PC-3 (cell line): Measurements from ENCODE around the gene CCDC192. TPM values are rescaled to one million over a fixed set of nuclear protein-coding genes. Genes with fewer than 3 reads are reported as not detected.

Experiments
- ATAC-seq: fragments of 200-7000 bp; cut with Tn5 transposase; 2 replicates; pipeline ENCODE4 v1.9.1; 2020; ENCODE audit warnings: mild to moderate bottlenecking, moderate library complexity
- BruUV-seq: library from RNA; stranded (reverse); fragments of 400-500 nt; replicated peaks from 2 replicates; lab custom pipeline; 2021; lab: Mats Ljungman, UMichigan
- CTCF ChIA-PET: fragments of 300-600 bp; sonication (Branson Sonifier 250); formaldehyde crosslinking; loops from one replicate; lab custom pipeline; 2022; ENCODE audit warnings: antibody characterized with exemption; lab: Charles Lee
- POLR2A ChIA-PET: fragments of 300-600 bp; sonication (Branson Sonifier 250); formaldehyde crosslinking; loops from one replicate; lab custom pipeline; 2022; ENCODE audit warnings: antibody characterized with exemption; ENCODE audit not compliant: unreplicated experiment; lab: Charles Lee
- DNase-seq: peaks from one replicate; pipeline ENCODE4 v3.0.0-alpha.2; 2015
- H2AFZ ChIP-seq: fragments of 300-600 bp; sonication (generic); 2 replicates; pipeline ENCODE4 v1.6.0; 2016; ENCODE audit warnings: antibody characterized with exemption, low read length
- H3F3A ChIP-seq: fragments of 300-600 bp; sonication (generic); one replicate; pipeline ENCODE4 v1.6.0; 2017; ENCODE audit warnings: antibody characterized with exemption, low read length, control low read depth, mild to moderate bottlenecking; ENCODE audit not compliant: unreplicated experiment
- H3K27ac ChIP-seq: fragments of 300-600 bp; sonication (generic); 2 replicates; pipeline ENCODE4 v1.5.1; 2016; ENCODE audit warnings: mild to moderate bottlenecking, low read length
- H3K27me3 ChIP-seq: fragments of 300-600 bp; sonication (generic); 2 replicates; pipeline ENCODE4 v1.6.1; 2016; ENCODE audit warnings: low read length, mixed read lengths
- H3K36me3 ChIP-seq: fragments of 300-600 bp; sonication (generic); 2 replicates; pipeline ENCODE4 v1.6.1; 2016; ENCODE audit warnings: low read depth, mixed run types, low read length, mixed read lengths
- H3K4me1 ChIP-seq: fragments of 300-600 bp; sonication (generic); 2 replicates; pipeline ENCODE4 v1.5.1; 2016; ENCODE audit warnings: low read length; ENCODE audit not compliant: insufficient read depth
- H3K4me2 ChIP-seq: fragments of 300-600 bp; sonication (generic); 2 replicates; pipeline ENCODE4 v1.6.0; 2016; ENCODE audit warnings: low read length
- H3K4me3 ChIP-seq: fragments of 300-600 bp; sonication (generic); 2 replicates; pipeline ENCODE4 v1.5.1; 2016; ENCODE audit warnings: mild to moderate bottlenecking, low read length, mixed read lengths
- H3K79me2 ChIP-seq: fragments of 300-600 bp; sonication (generic); 2 replicates; pipeline ENCODE4 v1.6.1; 2017; ENCODE audit warnings: low read length, mixed read lengths
- H3K9ac ChIP-seq: fragments of 300-600 bp; sonication (generic); 2 replicates; pipeline ENCODE4 v1.6.0; 2016; ENCODE audit warnings: mild to moderate bottlenecking, low read length
- H3K9me2 ChIP-seq: fragments of 300-600 bp; sonication (generic); replicated peaks from 2 replicates; pipeline ENCODE4 v1.6.1; 2016; ENCODE audit warnings: mixed run types, low read length, mixed read lengths
- H3K9me3 ChIP-seq: fragments of 300-600 bp; sonication (generic); 2 replicates; pipeline ENCODE4 v1.6.1; 2016; ENCODE audit warnings: low read length, mixed read lengths
- H4K20me1 ChIP-seq: fragments of 300-600 bp; sonication (generic); 2 replicates; pipeline ENCODE4 v1.6.1; 2016; ENCODE audit warnings: low read length, mixed read lengths
- CTCF ChIP-seq: fragments of 300-600 bp; sonication (generic); conservative IDR thresholded peaks from 2 replicates; pipeline ENCODE4 v1.5.1; 2017; ENCODE audit warnings: antibody characterized with exemption, low read depth, mild to moderate bottlenecking, low read length
- EZH2 ChIP-seq: fragments of 300-600 bp; sonication (generic); IDR thresholded peaks from one replicate; pipeline ENCODE4 v1.6.1; 2017; ENCODE audit warnings: antibody characterized with exemption, mild to moderate bottlenecking, low read length; ENCODE audit not compliant: unreplicated experiment
- EZH2phosphoT487 ChIP-seq: fragments of 300-600 bp; sonication (generic); IDR thresholded peaks from 2 replicates; pipeline ENCODE4 v1.6.1; 2018; ENCODE audit warnings: mild to moderate bottlenecking, antibody characterized with exemption, low read length, borderline replicate concordance
- intact Hi-C: fragments of 100-400 bp; cut with micrococcal nuclease; formaldehyde crosslinking; loops from 2 replicates; pipeline ENCODE4 v1.9.0; 2023
- total RNA-seq: library from RNA; depleted of rRNA; stranded (reverse); fragments of >200 nt; gene quantifications from 2 replicates; pipeline ENCODE4 v1.2.3, GENCODE V29; 2014

Gene CCDC192
- total RNA-seq, 1 experiment from 2014 or later = not detected

- POLR2A ChIA-PET = no interaction called here
- no peaks in the 10 kb centered on the region for H3F3A ChIP-seq
- H3K36me3 ChIP-seq = no peaks in the 10 kb centered on the region
- no peak for DNase-seq
- H3K27ac ChIP-seq = no peak overlapping the region
- no peaks in the 10 kb centered on the region for H3K27me3 ChIP-seq
- CTCF ChIA-PET = no interaction called here
- no peaks in the 10 kb centered on the region for H3K79me2 ChIP-seq
- no peak overlapping the region for H3K4me3 ChIP-seq
- intact Hi-C loops = no loop called here
- H3K4me2 ChIP-seq = no peak overlapping the region
- no peak for TF ChIP-seq EZH2
- TF ChIP-seq CTCF = no peak
- H4K20me1 ChIP-seq = no peaks in the 10 kb centered on the region
- no peaks in the 10 kb centered on the region for H3K9me2 ChIP-seq
- no TSS peak for BruUV-seq
- H3K9me3 ChIP-seq = no peaks in the 10 kb centered on the region
- no peak overlapping the region for H2AFZ ChIP-seq
- peaks cover 30% of the 10 kb centered on the region for H3K4me1 ChIP-seq
- no peak for ATAC-seq
- no peak overlapping the region for H3K9ac ChIP-seq
Measured at GRCh38 chr5:127809533-127809932, 106.3 kb downstream of the CCDC192 start.

GRCh38 chr5:127810017-127810416 lies 106.8 kb downstream of the CCDC192 start:
- no peak overlapping the region for H3K4me3 ChIP-seq
- H3K27me3 ChIP-seq = no peaks in the 10 kb centered on the region
- no peaks in the 10 kb centered on the region for H3K36me3 ChIP-seq
- intact Hi-C loops = no loop called here
- no peaks in the 10 kb centered on the region for H3F3A ChIP-seq
- no peak overlapping the region for H2AFZ ChIP-seq
- CTCF ChIA-PET = no interaction called here
- TF ChIP-seq EZH2 (no peak), EZH2phosphoT487 (no peak), CTCF (no peak)
- BruUV-seq = no TSS peak
- DNase-seq (no peak), ATAC-seq (no peak)
- peaks cover 35% of the 10 kb centered on the region for H3K4me1 ChIP-seq
- H3K9me2 ChIP-seq = no peaks in the 10 kb centered on the region
- no peak overlapping the region for H3K27ac ChIP-seq
- H3K4me2 ChIP-seq = no peak overlapping the region
- no peaks in the 10 kb centered on the region for H3K9me3 ChIP-seq
- H3K9ac ChIP-seq = no peak overlapping the region
- no peaks in the 10 kb centered on the region for H4K20me1 ChIP-seq
- POLR2A ChIA-PET = no interaction called here
- no peaks in the 10 kb centered on the region for H3K79me2 ChIP-seq

- Histone ChIP-seq H3K4me2 (no peak overlapping the region), H3K4me1 (peaks cover 36% of the 10 kb centered on the region), H3K27ac (no peak overlapping the region), H3K36me3 (no peaks in the 10 kb centered on the region), H3K79me2 (no peaks in the 10 kb centered on the region), H3K4me3 (no peak overlapping the region), H3K9me2 (no peaks in the 10 kb centered on the region), H3K27me3 (no peaks in the 10 kb centered on the region), H2AFZ (no peak overlapping the region), H3K9ac (no peak overlapping the region), H4K20me1 (no peaks in the 10 kb centered on the region), H3F3A (no peaks in the 10 kb centered on the region), H3K9me3 (no peaks in the 10 kb centered on the region)
- BruUV-seq = no TSS peak
- no peak for DNase-seq
- no peak for TF ChIP-seq EZH2
- TF ChIP-seq CTCF = no peak
- no peak for TF ChIP-seq EZH2phosphoT487
- ChIA-PET POLR2A (no interaction called here), CTCF (no interaction called here)
- no peak for ATAC-seq
- intact Hi-C loops = no loop called here
Measured at GRCh38 chr5:127810707-127811490, 107.7 kb downstream of the CCDC192 start.
